ENCODE data around the gene CENPH. TPM values are rescaled to one million over a fixed set of nuclear protein-coding genes. Genes with fewer than 3 reads are reported as not detected.

The CENPH gene
- polyA plus RNA-seq, 1 of the 3 experiments (the other 2 are of a cell fraction), result 14.6 TPM

DNA sequence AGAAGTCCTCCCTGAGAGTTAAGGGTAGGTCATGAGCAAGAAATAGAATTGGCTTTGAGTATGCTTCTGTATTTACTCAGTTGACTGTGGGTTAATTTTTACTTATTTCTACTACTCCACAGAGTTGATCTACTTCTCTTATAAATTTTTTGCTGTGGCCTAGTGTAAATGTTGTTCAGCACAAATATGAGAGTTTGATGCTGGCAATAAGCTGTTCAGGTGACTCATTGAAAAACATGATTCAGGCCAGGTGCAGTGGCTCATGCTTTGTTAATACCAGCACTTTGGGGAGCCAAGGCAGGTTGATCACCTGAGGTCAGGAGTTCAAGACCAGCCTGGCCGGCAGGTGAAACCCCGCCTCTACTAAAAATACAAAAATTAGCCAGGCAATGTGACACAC lies 40.8 kb downstream of the CENPH start:
- Histone ChIP-seq H3K36me3 (replicated peaks in 1 of 2; ENCODE audit: control insufficient read depth in 1 of 2, insufficient read depth in 2 of 2, low read length in 1 of 2) (peaks cover 29% of the 10 kb centered on the region in 2 experiments), H3K9ac (no peak overlapping the region), H3K9me2 (no peaks in the 10 kb centered on the region), H4K20me1 (ENCODE audit: insufficient read depth) (no peaks in the 10 kb centered on the region), H3K4me3 (ENCODE audit: low read depth in 2 of 2, low read length in 1 of 2) (no peak overlapping the region), H3K4me2 (no peak overlapping the region), H3F3A (replicated peaks; ENCODE audit: insufficient read depth) (peaks cover 19% of the 10 kb centered on the region), H3K79me2 (ENCODE audit: insufficient read depth) (peaks cover 10% of the 10 kb centered on the region), H3K27me3 (ENCODE audit: insufficient read depth) (no peaks in the 10 kb centered on the region), H3K27ac (ENCODE audit: low read depth in 2 of 2, low read length in 1 of 2) (no peak overlapping the region), H3K9me3 (no peaks in the 10 kb centered on the region), H3K4me1 (ENCODE audit: control insufficient read depth in 1 of 2, insufficient read depth in 2 of 2, low read depth in 1 of 2, low read length in 1 of 2) (no peaks in the 10 kb centered on the region; a peak in 1 of 4 replicates), H2AFZ (ENCODE audit: low read depth) (no peak overlapping the region)
- CTCF ChIA-PET, result no interaction called here
- no peak for TF ChIP-seq ELF1 (IDR thresholded peaks at IDR 0.05)
- TF ChIP-seq, protein P1, sequence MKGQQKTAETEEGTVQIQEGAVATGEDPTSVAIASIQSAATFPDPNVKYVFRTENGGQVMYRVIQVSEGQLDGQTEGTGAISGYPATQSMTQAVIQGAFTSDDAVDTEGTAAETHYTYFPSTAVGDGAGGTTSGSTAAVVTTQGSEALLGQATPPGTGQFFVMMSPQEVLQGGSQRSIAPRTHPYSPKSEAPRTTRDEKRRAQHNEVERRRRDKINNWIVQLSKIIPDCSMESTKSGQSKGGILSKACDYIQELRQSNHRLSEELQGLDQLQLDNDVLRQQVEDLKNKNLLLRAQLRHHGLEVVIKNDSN (IDR thresholded peaks at IDR 0.05; ENCODE audit: borderline replicate concordance, low read depth), result no peak
- TF ChIP-seq EP300 (IDR thresholded peaks at IDR 0.05; ENCODE audit: borderline replicate concordance in 1 of 2, low read depth in 1 of 2, low read length in 1 of 2), result no peak
- TF ChIP-seq MXI1 (IDR thresholded peaks at IDR 0.05; ENCODE audit: low read depth, low read length), result no peak
- TF ChIP-seq NRF1 (IDR thresholded peaks at IDR 0.05; ENCODE audit: low read depth, low read length), result no peak
- TF ChIP-seq TAF1 (IDR thresholded peaks at IDR 0.05; ENCODE audit: borderline replicate concordance, low read depth, low read length), result no peak
- TF ChIP-seq YY1 (IDR thresholded peaks at IDR 0.05; ENCODE audit: low read depth), result no peak
- TF ChIP-seq, protein P2, sequence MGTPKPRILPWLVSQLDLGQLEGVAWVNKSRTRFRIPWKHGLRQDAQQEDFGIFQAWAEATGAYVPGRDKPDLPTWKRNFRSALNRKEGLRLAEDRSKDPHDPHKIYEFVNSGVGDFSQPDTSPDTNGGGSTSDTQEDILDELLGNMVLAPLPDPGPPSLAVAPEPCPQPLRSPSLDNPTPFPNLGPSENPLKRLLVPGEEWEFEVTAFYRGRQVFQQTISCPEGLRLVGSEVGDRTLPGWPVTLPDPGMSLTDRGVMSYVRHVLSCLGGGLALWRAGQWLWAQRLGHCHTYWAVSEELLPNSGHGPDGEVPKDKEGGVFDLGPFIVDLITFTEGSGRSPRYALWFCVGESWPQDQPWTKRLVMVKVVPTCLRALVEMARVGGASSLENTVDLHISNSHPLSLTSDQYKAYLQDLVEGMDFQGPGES (IDR thresholded peaks at IDR 0.05; ENCODE audit: low read depth, low read length), result no peak
- TF ChIP-seq SMC3 (IDR thresholded peaks at IDR 0.05; ENCODE audit: low read depth, low read length), result no peak
- TF ChIP-seq CHD2 (IDR thresholded peaks at IDR 0.05; ENCODE audit: low read length, partially characterized antibody), result no peak
- no peak for TF ChIP-seq FOXJ3 (CRISPR knock-in tag; IDR thresholded peaks at IDR 0.05)
- no peak for TF ChIP-seq RFX5 (IDR thresholded peaks at IDR 0.05; ENCODE audit: low read length)
- no peak for TF ChIP-seq MEF2A (IDR thresholded peaks at IDR 0.05; ENCODE audit: borderline replicate concordance, low read depth)
- TF ChIP-seq FOSL2 (IDR thresholded peaks at IDR 0.05; ENCODE audit: borderline replicate concordance, low read depth), result no peak
- TF ChIP-seq RAD21 (IDR thresholded peaks at IDR 0.05; ENCODE audit: low read length), result no peak
- no peak for TF ChIP-seq RXRA (IDR thresholded peaks at IDR 0.05; ENCODE audit: borderline replicate concordance, low read depth)
- TF ChIP-seq JUND (IDR thresholded peaks at IDR 0.05), result no peak
- 79% methylated on average over 2 of the region's 2 CpGs for WGBS (ENCODE audit: low lambda C conversion rate)
- no peak for DNase-seq
- POLR2A ChIA-PET, result no interaction called here

DNA sequence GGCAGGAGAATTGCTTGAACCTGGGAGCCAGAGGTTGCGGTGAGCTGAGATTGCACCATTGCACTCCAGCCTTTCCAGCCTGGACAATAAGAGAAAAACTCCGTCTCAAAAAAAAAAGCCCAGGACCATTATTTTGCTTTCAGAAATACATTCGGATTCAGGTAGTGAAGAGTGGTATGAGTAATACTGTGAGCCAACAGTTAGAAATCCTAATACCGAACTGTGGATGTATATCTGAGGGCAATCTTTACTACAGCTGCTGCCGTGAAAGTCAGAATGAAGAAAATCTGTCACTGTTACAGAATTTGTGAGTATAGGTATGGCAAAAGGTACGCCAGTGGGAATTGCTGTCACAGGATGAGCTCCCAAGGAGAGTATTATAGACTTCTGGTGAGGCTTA lies 41.9 kb downstream of the CENPH start:
- CTCF ChIA-PET, result no interaction called here
- H3K9ac ChIP-seq, result no peak overlapping the region

More for the DNA sequence above, 41.9 kb downstream of the CENPH start:
- POLR2A ChIA-PET, result no interaction called here
- Histone ChIP-seq H3K4me2 (no peak overlapping the region), H2AFZ (ENCODE audit: low read depth) (no peak overlapping the region), H3K4me3 (ENCODE audit: low read depth in 2 of 2, low read length in 1 of 2) (no peak overlapping the region), H3K4me1 (ENCODE audit: control insufficient read depth in 1 of 2, insufficient read depth in 2 of 2, low read depth in 1 of 2, low read length in 1 of 2) (peaks cover 0 to 4% of the 10 kb centered on the region in 2 experiments; a peak in 2 of 4 replicates), H3K79me2 (ENCODE audit: insufficient read depth) (peaks cover 16% of the 10 kb centered on the region), H3K27ac (ENCODE audit: low read depth in 2 of 2, low read length in 1 of 2) (no peak overlapping the region), H3K36me3 (replicated peaks in 1 of 2; ENCODE audit: control insufficient read depth in 1 of 2, insufficient read depth in 2 of 2, low read length in 1 of 2) (peaks cover 26 to 29% of the 10 kb centered on the region in 2 experiments), H3K9me3 (no peaks in the 10 kb centered on the region), H3K27me3 (ENCODE audit: insufficient read depth) (no peaks in the 10 kb centered on the region), H3K9me2 (no peaks in the 10 kb centered on the region), H4K20me1 (ENCODE audit: insufficient read depth) (no peaks in the 10 kb centered on the region), H3F3A (replicated peaks; ENCODE audit: insufficient read depth) (peaks cover 19% of the 10 kb centered on the region)
- 86% methylated on average over 6 of the region's 6 CpGs for WGBS (ENCODE audit: low lambda C conversion rate)
- TF ChIP-seq, protein P3, sequence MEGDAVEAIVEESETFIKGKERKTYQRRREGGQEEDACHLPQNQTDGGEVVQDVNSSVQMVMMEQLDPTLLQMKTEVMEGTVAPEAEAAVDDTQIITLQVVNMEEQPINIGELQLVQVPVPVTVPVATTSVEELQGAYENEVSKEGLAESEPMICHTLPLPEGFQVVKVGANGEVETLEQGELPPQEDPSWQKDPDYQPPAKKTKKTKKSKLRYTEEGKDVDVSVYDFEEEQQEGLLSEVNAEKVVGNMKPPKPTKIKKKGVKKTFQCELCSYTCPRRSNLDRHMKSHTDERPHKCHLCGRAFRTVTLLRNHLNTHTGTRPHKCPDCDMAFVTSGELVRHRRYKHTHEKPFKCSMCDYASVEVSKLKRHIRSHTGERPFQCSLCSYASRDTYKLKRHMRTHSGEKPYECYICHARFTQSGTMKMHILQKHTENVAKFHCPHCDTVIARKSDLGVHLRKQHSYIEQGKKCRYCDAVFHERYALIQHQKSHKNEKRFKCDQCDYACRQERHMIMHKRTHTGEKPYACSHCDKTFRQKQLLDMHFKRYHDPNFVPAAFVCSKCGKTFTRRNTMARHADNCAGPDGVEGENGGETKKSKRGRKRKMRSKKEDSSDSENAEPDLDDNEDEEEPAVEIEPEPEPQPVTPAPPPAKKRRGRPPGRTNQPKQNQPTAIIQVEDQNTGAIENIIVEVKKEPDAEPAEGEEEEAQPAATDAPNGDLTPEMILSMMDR (IDR thresholded peaks at IDR 0.05), result no peak
- DNase-seq, result no peak

All from SK-N-SH (cell line).